HT-29 (cell line): Measurements from ENCODE around the gene SAMD4A. TPM values are rescaled to one million over a fixed set of nuclear protein-coding genes. Genes with fewer than 3 reads are reported as not detected.
A peak's percentile ranks its signal among the peaks of the same experiment; 100 is the strongest.

ENCODE experiments used
- DNase-seq: peaks from one replicate; pipeline ENCODE4 v3.0.0-alpha.2; 2015; ENCODE audit warnings: low spot score
- total RNA-seq: library from RNA; depleted of rRNA; stranded (reverse); fragments of >200 nt; shearing (Covaris generic); gene quantifications from 2 replicates; pipeline ENCODE4 v1.2.3, GENCODE V29; 2014

SAMD4A gene
- total RNA-seq, 1 experiment from 2014 or later: 9.5 TPM

DNA sequence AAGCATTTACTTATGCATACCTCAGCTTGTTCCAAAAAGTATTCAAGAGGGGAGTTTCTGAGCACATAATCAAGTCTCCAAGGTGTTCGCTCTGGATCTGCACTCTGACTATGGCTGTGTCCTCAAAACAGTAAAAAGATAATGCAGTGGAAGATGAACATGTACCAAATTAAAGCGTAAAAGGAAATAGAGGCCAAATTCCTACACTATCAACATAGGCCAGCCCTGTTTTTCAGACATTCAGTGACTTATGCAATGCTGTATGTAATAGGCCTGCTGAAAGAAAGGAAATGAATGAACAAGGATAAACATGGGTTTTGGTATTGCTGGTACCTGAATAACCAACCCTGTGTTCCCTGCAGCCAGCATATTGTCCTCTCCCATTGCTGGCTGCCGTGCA, 115.7 kb downstream of the SAMD4A start:
- no peak for DNase-seq

DNA sequence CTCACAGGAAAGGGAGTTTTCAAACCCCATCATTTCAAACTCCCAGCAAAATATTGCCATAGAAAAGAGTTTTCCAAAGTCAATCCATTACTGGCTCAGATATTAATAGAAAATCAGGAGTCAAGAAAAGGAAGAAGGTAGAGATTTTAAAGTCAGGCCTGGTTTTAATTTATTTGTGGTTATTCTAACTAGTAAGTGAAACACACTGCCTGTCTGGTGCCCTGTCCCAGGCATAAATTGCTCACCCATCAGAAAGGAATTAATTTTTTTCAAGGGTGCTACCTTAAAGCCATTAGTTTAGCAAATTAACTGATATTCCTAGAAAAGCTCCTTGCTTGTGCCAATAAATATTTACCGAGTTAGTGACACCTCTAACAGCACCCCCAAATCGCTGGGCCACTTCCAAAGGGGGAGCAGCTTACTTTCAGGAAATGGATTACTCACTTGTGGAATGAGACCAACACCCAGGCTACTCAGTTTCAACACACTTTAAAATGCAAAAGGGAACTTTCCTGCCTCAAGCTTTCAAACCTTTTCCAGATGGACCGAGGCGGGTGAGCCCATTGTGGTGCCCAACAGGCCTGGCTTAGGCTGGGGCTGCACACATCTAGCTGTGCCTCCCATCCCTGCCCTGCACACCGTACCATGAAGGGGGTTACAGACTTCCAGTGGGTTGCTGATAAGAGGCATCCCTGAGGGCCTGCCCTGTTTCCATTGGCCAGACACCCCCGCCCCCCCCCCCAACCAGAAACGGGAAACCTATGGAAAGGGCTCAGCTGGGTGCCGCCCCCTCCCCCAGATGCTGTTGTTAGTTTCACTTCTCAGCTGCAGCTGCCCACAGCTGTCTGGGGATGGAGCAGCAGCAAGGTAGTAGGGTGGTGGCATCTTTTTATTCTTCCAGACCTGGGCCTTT, 117.2 kb downstream of the SAMD4A start:
- DNase-seq: no peak

DNA sequence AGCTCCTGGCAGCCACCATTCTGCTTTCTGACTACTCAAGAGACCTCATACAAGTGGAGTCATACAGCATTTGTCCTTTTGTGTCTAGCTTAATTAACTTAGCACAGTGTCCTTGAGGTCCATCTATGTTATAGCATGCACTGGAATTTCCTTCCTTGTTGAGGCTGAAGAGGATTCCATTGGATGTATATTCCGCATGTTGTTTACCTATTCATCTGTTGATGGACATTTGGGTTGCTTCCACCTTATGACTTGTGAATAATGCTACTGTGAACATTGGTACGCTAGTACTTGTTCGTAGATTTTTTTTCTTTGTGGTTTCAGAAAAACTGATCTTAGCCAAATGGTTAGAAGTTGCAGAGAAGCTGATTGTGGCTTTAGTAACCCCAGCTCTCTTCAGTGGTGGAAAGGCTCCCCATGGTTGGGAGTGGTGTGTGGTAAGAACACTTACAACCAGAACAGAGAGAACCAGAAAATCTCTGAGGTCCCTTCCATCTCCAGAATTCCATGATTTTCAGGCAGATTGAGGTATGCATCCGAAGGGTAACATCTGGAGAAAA, 118.4 kb downstream of the SAMD4A start:
- no peak for DNase-seq

DNA sequence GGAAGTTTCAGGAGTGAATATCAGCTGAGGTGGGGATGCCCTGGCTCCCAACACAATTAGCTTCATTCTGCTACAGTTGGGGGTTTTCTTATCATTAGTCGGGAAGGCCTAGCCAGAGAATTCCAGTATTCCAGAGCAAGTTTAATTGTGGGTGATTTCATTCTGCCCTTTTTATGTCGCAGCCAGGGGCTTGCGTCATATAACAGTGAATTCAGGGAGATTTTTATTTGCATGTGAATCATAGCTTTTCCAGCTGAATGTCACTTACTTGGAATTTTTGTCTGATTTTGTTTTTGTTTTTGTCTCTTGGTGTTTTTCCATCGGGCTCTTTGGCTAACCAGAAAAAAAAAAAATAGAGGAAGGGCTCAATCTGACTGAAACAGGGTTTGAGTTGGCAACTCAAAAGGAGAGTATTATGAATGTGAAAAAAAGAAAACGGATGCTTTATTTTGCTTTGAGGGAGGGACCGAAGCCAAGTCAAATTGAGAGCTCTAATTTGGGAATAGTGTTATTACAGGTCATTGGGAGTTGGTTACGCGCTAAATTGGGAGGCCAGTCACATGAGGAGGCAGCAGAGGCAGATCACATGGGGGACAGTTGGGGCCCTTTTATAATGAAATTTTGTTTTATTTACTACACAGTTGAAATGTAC, 119.4 kb downstream of the SAMD4A start:
- DNase-seq: no peak

DNA sequence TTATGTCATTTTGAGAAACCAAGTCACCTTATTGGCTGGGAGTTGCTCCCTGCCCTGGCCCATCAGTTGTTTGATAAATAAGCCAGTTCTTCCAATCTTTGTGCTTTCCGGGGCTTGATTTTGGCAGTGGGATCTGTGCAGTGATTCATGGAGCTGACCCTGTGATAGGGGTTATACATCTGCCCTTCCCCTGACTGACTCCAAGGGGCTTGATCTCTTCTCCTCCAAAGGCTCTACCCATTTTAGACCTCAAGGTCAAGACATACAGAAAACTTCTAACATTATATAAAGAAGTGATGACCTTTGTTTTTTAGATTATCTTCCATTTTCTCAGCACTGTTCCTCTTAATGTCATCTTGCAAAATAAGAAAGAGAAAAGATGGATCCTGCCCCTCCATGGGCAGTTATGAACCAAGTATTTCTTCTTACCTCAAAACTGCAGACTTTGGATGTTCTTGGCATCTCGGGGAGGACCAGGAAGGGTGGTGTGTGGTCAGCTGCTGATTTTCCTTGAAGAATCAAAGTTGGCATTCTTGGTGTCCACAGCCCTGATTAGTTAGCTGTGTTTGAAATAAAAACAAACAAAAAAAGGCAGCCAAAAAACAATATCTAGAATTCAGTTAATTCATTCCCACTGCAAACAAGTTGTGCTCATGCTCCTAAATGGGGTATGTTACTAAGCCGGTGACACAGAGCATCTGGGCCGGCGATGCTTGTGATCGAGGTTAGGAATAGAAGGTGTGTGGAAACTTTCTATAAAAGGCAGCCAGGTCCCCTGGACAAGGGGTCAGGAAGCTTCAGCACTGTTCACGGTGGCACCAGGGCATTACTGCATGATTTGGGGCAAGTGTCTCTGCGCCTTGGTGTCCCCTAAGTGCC, 120.2 kb downstream of the SAMD4A start:
- no peak for DNase-seq

DNA sequence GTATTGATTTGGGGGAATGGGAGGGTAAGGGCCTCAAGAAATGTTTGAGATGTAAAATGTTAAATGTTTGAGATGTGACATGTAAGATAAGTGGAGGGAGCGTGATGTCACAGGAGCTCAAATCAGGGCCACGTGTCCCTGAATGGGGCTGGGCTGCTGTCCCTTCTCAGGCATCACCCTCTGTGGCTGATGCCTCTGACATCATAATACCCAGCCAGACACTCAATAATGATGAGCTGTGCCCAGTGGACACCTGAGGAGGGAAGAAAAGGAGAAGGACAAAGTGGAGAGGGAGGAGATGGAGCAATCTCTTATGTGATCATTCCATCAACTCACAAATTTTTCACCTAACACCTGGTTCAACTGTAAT, 120.8 kb downstream of the SAMD4A start:
- DNase-seq: no peak

DNA sequence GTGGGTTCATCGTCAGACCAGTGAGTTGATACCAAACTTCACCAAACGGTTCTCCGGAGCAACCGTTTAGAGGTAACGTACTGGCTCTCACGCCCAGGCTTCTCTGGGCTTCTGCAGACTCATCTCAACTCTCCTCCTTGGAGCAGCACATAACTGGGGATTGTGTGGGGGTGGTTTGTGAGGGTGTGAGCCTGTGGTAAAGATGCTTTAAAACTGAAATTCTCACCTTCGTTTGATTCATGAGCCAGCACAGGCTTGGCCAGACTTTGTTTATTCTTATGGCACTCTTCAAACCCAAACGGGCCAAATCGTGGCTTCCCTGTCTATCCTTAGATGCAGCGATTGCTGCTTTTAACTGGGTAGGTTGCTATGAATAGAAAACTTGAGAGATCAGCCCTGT, 121.3 kb downstream of the SAMD4A start:
- no peak for DNase-seq

DNA sequence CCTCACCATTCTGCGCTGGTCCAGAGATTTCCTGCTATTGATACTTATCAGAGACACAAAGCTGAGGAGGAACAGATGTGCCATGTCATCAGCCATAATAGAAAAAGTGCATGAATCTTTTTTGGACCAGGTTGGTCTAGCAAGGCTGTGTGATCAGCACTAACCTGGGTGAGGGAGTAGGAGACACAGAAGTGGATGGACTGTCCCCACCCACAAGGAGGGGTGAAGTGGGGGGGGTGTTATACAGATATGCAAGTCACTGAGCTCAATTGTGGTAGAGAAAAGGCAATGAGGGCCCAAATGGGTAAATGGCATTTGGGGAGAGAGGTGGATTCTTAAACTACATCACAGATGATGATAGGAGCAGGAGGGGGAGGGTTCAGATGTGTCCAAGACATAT, 123.0 kb downstream of the SAMD4A start:
- no peak for DNase-seq

DNA sequence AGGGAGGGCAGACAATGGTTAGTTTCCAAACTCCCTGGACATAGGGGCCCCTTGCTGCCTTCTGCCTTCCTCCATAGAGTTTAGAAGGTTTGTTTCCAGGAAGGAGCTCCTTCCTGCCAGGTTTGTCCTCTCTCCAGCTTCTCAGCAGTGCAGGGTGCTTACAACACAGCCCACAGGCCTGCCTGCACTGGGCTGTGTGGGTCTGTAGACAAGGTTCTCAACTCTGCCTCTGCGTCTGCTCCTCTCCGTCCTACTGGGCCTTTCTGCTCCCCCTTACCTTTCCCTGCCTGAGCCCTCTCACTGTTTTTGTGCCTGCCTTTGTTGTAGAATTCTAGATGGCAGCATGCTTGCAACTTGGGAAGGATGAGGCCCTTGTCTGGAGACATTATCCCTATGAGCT, 124.0 kb downstream of the SAMD4A start:
- DNase-seq: no peak

DNA sequence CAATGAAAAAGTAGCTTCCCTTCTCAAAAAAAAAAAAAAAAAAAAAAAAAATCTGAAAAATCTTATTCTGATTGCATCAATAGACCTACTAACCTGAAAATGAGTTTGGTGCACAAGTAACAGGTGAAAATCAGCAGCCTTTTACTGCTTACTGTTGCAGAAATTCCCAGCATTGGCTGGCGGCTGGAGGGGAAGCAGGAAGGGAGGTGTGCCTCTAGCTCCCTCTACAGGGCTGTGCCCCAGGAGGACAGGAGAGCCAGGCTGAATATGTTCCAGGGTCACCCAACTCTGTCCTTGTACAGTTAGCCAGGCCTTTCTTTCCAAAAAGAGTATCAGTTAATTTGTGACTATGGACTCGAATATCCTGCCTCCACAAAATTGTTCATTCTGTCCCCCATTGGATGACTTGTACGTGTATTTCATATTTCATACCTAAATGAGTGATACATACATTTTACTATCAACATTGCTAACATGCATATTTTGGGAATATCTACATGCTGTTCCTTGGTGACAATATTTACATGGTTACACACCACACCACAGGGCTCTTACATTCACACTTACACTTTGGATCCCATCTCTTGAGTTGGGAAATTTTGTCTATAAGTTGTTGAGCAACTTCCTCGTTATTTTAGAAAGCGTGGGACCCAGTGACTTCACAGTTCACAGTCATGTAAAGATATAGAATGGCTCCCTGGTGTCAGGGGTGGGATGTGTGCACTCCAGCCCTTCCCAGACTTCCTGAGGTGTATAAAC, 124.8 kb downstream of the SAMD4A start:
- DNase-seq: peak; percentile 74

DNA sequence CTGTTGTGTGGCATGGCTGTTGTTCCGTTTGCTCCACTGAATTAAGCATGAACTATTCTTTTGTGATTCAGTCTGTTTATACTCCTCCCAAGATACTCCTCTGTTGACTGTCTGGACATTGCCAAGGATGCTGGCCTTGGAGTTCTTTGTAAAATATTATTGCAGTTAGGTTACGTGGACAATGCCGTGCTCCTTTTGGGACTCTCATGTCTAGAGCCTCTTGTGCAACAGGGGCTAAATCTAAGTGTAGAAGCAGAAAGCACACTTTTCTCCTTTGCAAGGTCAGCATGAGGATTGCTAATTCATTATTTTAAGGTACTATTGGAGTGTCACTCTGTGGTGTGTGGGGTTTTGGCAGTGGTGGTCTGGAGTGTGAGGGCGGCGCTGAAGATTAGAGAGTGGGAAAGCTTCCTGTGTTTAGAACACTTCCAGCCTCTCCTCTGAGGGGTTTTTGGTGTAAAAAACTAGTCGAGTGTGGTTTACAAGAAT, 125.4 kb downstream of the SAMD4A start:
- no peak for DNase-seq

DNA sequence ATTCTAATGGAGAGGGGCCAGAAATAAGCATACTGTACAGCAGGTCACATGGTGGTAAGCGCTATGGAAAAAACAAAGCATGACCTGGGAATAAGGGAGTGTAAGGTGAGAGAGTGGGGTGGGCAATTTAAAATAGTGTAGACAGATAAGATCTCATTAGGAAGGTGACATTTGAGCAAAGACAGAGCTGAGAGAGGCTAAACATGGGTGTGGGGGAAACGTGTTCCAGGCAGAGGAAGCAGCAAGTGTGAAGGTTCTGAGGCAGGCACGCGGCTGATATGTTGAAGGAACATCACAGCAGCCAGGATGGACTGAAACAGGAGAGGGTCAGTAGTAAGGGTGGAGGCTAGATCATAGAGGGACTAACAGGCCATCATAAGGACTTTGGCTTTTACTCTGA, 126.8 kb downstream of the SAMD4A start:
- DNase-seq: no peak

DNA sequence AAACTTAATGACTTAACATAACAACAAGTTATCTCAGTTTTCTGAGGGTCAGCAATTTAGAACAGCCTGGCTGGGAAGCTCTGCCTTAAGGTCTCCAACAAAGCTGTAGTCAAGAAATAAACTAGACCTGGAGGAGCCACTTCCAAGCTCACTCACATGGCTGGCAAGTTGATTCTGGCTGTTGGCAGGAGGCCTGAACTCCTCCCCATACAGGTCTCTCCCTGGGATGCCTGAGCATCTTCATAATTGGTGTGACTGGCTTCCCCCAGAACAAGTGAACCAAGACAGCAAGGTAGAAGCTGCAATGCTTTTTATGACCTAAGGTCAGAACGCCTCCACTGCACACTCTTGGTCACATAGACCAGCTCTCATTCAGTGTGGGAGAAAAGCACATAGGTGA, 128.3 kb downstream of the SAMD4A start:
- no peak for DNase-seq

DNA sequence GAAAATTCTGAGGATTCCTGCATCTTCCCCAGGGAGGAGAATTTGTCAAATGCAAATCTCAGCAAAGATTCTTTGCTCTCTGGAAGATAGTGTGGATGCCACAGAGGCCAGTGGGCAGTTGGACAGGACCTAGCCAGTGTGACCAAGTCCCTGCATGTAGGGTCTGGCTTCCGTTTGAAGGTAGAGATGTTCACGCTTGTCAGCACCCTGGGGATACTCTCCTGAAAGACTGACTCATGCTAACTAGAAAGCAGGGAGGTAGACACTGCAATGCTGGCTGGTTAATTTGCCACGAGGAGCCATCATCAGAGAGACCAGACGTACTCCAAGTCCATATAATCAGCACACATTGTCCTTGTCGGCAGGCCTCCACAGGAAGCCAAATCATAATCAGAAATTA, 130.1 kb downstream of the SAMD4A start:
- no peak for DNase-seq

DNA sequence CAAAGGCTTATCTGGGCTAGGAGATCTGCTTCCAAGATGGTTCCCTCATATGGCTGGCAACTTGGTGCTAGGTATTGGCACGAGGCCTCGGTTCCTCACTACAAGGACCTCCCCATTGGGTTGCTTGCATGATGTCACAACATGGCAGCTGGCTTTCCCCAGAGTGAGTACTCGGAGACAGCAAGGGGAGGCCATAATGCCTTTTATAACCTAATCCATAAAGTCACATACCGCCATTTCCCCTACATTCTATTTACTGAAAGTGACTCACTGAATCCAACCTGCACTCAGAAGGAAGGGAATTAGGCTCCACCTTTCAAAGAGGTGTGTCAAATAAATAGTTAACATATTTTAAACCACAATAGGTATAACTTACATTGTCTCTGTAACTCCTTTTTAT, 130.9 kb downstream of the SAMD4A start:
- DNase-seq: peak; percentile 68

DNA sequence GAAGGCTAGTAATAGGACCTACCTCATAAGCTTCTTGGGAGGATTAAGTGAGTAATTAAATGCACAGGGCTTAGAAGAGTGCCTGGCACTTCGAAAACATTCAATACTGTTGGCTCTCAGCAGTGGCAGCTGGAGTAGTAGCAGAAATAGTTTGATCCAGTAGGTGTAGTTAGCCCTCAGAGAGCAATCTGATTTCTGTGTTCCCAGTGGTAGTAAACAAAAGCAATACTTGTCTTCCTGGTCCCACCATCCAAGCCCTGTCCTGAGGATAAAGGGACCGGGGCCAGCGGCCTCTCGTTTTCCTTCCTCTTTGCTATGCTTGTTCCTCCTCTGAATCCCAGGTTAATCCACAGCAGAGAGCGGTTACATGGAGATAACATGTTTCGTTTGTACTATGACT, 131.6 kb downstream of the SAMD4A start:
- DNase-seq: peak; percentile 23

DNA sequence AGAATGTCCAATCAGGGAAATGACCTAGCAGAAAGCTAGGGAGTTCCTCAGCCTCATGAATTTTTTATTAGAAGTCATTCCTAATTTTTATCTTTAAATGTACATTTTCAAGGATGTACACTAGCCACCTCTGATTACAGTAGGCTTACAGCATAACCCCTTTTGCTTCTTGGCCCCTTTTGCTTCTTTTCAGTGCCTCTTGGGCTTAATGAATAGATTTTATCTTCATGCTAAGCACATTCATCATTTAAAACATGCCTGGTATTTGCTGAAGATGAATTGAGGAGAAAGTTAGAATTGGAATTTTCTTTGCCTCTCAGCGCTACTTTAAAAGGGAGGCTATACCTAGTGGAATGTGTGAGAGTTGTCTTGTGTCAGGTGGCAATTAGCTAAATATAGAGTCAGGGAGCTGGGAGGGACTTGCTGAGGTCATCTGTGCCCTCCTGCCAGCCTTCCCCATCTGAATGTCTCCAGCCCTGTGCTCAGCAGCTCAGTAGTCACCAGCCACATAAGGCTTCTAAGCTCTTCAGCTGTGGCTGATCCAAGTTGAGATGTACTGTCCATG, 132.1 kb downstream of the SAMD4A start:
- DNase-seq: no peak

DNA sequence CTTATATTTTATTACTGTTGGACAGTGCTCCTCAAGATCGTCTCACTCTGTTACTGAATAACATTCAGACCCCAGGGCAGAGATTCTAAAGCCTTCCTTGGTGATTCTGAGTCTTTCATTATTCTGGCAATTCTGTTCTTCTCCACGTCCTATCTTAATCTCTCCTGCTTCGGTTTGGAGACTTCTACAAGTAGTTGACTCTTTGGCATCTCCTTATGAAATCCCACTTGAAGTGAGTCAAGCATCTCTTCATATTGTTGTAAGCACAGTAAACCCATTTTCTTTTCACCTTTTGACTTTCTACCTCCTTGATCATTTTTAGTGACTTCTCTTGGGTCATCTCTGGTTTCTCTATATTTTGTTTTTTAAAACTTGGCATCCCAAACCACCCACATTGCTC, 132.8 kb downstream of the SAMD4A start:
- no peak for DNase-seq

DNA sequence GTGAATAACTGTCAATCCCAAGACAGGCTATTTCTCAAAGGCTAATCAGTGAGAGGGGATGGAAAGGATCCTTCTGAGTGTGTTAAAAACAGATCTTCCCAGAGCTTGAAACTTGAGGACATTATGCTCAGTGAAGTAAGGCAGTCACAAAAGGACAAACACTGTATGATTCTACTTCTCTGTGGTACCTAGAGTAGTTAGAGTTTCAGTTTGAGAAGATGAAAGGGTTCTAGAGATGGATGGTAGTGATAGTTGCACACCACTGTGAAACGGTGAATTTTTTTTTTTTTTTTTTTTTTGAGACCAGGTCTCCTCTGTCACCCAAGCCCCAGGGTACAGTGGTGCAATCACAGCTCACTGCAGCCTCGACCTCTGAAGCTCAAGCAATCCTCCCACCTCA, 133.8 kb downstream of the SAMD4A start:
- DNase-seq: no peak

DNA sequence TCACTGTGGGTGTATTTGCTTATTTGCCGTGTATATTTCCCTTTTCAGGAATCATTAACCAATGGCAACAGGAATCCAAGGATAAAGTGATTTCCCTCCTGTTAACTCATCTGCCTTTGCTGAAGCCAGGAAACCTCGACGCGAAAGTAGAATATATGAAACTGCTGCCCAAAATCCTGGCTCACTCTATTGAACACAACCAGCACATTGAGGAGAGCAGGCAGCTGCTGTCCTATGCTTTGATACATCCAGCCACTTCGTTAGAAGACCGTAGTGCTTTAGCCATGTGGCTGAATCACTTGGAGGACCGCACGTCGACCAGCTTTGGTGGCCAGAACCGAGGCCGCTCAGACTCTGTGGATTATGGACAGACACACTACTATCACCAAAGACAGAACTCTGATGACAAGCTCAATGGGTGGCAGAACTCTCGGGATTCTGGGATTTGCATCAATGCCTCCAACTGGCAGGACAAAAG, 135.1 kb downstream of the SAMD4A start:
- no peak for DNase-seq
